Measurements from ENCODE around the gene SPACA6.
"Not testable (repeated sequence)": the region's sequence is repeated elsewhere in the genome, so short reads cannot be mapped to it uniquely, and the experiment has no call there.

The SPACA6 gene

GRCh38 chr19:51733742-51734522 is 40.8 kb downstream of the SPACA6 start:
- no peak for DNase-seq (ENCODE audit: low read depth, low spot score)

GRCh38 chr19:51735759-51736449 is 42.8 kb downstream of the SPACA6 start:
- DNase-seq (ENCODE audit: low read depth, low spot score), result no peak

GRCh38 chr19:51737389-51737788 is 44.3 kb downstream of the SPACA6 start:
- DNase-seq (ENCODE audit: low read depth, low spot score), result no peak

GRCh38 chr19:51737924-51738323 is 44.8 kb downstream of the SPACA6 start:
- DNase-seq (ENCODE audit: low read depth, low spot score), result no peak

- not testable (repeated sequence) for DNase-seq (ENCODE audit: low read depth, low spot score)
Measured at GRCh38 chr19:51738523-51738922, 45.4 kb downstream of the SPACA6 start.

- no peak for DNase-seq (ENCODE audit: low read depth, low spot score)
Measured at GRCh38 chr19:51739466-51740213, 46.5 kb downstream of the SPACA6 start.

GRCh38 chr19:51740356-51740755 is 47.2 kb downstream of the SPACA6 start:
- no peak for DNase-seq (ENCODE audit: low read depth, low spot score)

GRCh38 chr19:51742789-51743188 is 49.7 kb downstream of the SPACA6 start:
- no peak for DNase-seq (ENCODE audit: low read depth, low spot score)

- no peak for DNase-seq (ENCODE audit: low read depth, low spot score)
Measured at GRCh38 chr19:51743405-51743804, 50.3 kb downstream of the SPACA6 start.

- DNase-seq (ENCODE audit: low read depth, low spot score), result no peak
Measured at GRCh38 chr19:51746731-51747130, 53.6 kb downstream of the SPACA6 start.

- DNase-seq (ENCODE audit: low read depth, low spot score), result no peak
Measured at GRCh38 chr19:51749979-51750378, 56.8 kb downstream of the SPACA6 start.

- no peak for DNase-seq (ENCODE audit: low read depth, low spot score)
Measured at GRCh38 chr19:51750400-51751094, 57.4 kb downstream of the SPACA6 start.

GRCh38 chr19:51751655-51752054 is 58.5 kb downstream of the SPACA6 start, which contains the start of gene FPR1:
Gene FPR1, minus strand, starts transcription at chr19:51751878. Its CDS starts 4,884 bp downstream, at chr19:51746994.
- no peak for DNase-seq (ENCODE audit: low read depth, low spot score)

- no peak for DNase-seq (ENCODE audit: low read depth, low spot score)
Measured at GRCh38 chr19:51754109-51754508, 61.0 kb downstream of the SPACA6 start.

GRCh38 chr19:51754770-51755169 is 61.6 kb downstream of the SPACA6 start:
- no peak for DNase-seq (ENCODE audit: low read depth, low spot score)
